ENCODE measurements around the gene TMEM119. TPM values are rescaled to one million over a fixed set of nuclear protein-coding genes. Genes with fewer than 3 reads are reported as not detected.

Gene TMEM119
- total and polyA plus RNA-seq, 10 of the 15 experiments (the other 5 are each of a cell fraction or from before 2014, with no cell fraction given), result 0.11 to 0.44 (median 0.19) TPM; not detected in 5

DNA sequence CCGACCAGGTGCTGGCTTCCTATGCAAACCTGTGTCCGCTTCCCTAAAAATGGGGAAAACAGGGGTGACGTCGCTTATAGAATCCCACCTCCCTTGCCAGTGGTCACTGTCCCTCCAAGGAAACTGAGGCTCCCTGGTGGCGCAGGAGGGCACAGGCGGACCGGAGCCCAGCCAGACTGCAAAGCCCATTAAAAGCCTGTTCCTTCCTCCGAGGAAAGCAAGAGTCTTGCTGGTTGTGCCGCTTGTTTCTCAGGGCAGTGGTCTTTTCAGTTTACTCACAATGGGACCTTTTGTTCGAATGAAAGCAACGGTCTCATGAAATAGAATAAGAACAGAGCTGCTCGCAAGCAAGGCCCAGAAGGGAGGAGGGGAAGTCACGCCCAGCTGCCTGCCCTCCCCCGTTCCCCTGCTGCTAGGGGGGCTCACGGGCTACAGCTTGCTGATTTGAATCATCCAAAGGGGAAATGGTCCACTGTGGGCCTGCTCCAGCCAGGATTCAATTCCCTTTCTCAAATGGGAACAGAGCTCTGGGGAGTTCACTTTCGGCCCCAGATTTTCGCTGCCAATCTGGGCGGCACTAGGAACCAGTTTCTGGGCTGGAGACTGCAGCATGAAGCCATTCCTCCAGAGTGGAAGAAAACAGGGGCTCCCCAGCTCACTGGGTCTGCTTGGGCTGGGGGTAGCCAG, 40.4 kb upstream of the TMEM119 start (continued):
- TF ChIP-seq, protein P1, sequence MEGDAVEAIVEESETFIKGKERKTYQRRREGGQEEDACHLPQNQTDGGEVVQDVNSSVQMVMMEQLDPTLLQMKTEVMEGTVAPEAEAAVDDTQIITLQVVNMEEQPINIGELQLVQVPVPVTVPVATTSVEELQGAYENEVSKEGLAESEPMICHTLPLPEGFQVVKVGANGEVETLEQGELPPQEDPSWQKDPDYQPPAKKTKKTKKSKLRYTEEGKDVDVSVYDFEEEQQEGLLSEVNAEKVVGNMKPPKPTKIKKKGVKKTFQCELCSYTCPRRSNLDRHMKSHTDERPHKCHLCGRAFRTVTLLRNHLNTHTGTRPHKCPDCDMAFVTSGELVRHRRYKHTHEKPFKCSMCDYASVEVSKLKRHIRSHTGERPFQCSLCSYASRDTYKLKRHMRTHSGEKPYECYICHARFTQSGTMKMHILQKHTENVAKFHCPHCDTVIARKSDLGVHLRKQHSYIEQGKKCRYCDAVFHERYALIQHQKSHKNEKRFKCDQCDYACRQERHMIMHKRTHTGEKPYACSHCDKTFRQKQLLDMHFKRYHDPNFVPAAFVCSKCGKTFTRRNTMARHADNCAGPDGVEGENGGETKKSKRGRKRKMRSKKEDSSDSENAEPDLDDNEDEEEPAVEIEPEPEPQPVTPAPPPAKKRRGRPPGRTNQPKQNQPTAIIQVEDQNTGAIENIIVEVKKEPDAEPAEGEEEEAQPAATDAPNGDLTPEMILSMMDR (IDR thresholded peaks at IDR 0.05 in 2 of 3, conservative IDR thresholded peaks at IDR 0.05 in 1 of 3; ENCODE audit: control insufficient read depth in 2 of 3, extremely low read depth in 1 of 3, insufficient read depth in 1 of 3, low read depth in 3 of 3, low read length in 3 of 3), result no peak
- TF ChIP-seq ZNF207 (IDR thresholded peaks at IDR 0.05; ENCODE audit: borderline replicate concordance) (no peak), CBFB (IDR thresholded peaks at IDR 0.05; ENCODE audit: low read depth) (no peak), CUX1 (IDR thresholded peaks at IDR 0.05; ENCODE audit: insufficient replicate concordance, low read depth, low read length) (no peak), HDAC6 (IDR thresholded peaks at IDR 0.05; ENCODE audit: unreplicated experiment) (no peak), RCOR1 (conservative IDR thresholded peaks at IDR 0.05; ENCODE audit: low read depth, low read length) (no peak), MEF2B (IDR thresholded peaks at IDR 0.05; ENCODE audit: partially characterized antibody, poor library complexity, severe bottlenecking) (no peak), POU2F2 (IDR thresholded peaks at IDR 0.05; ENCODE audit: borderline replicate concordance, low read depth, low read length) (peak; percentile 46; the same call in 2 of the 3 replicates), CEBPB (IDR thresholded peaks at IDR 0.05; ENCODE audit: borderline replicate concordance in 1 of 2, low read depth in 2 of 2, low read length in 2 of 2) (no peak), BHLHE40 (IDR thresholded peaks at IDR 0.05; ENCODE audit: borderline replicate concordance in 1 of 2, low read depth in 2 of 2, low read length in 1 of 2) (0 out of 4 replicates have a peak, but pooled peaks of 1 of the 2 experiments have one; percentile 12), MYB (IDR thresholded peaks at IDR 0.05; ENCODE audit: borderline replicate concordance, low read depth, low read length) (no peak), BCLAF1 (IDR thresholded peaks at IDR 0.05) (0 out of 2 replicates have a peak, but pooled peaks have one; percentile 2), NFYB (IDR thresholded peaks at IDR 0.05; ENCODE audit: insufficient read depth, low read depth, low read length) (no peak), POLR2A (IDR thresholded peaks at IDR 0.05; ENCODE audit: low read depth, low read length) (peak; percentile 22; the same call in 1 of the 2 replicates), ETV6 (conservative IDR thresholded peaks at IDR 0.05 in 1 of 2, IDR thresholded peaks at IDR 0.05 in 1 of 2; ENCODE audit: borderline replicate concordance in 1 of 2, low read depth in 1 of 2) (no peak), FOXM1 (IDR thresholded peaks at IDR 0.05; ENCODE audit: low read depth, low read length) (no peak)

Data from GM12878 (cell line).